ENCODE measurements around the gene XKR7.

XKR7 gene

GRCh38 chr20:31945319-31945718, 22.6 kb upstream of the XKR7 start:
- DNase-seq, result no peak

GRCh38 chr20:31945785-31946184, 22.2 kb upstream of the XKR7 start:
- DNase-seq, result no peak

- DNase-seq, result no peak
These were observed 19.9 kb upstream of the XKR7 start for GRCh38 chr20:31948008-31948407.

- no peak for DNase-seq
These were observed 17.9 kb upstream of the XKR7 start for GRCh38 chr20:31949877-31950646.

- DNase-seq, result no peak
These were observed 16.8 kb upstream of the XKR7 start for GRCh38 chr20:31951203-31951529.

- DNase-seq, result peak; percentile 98
These were observed 16.2 kb upstream of the XKR7 start, which contains the start of gene PDRG1 for GRCh38 chr20:31951530-31952453. Gene PDRG1, minus strand, starts transcription at chr20:31952046. Its CDS starts 85 bp downstream, at chr20:31951961.

- no peak for DNase-seq
These were observed 14.3 kb upstream of the XKR7 start for GRCh38 chr20:31953556-31954148.

- no peak for DNase-seq
These were observed 13.5 kb upstream of the XKR7 start for GRCh38 chr20:31954500-31954899.

GRCh38 chr20:31956556-31957526, 11.1 kb upstream of the XKR7 start:
- DNase-seq, result no peak

- DNase-seq, result no peak
These were observed 5.2 kb upstream of the XKR7 start for GRCh38 chr20:31962761-31963160.

GRCh38 chr20:31963889-31964288, 4.1 kb upstream of the XKR7 start:
- no peak for DNase-seq

- DNase-seq, result no peak
These were observed 828 bp upstream of the XKR7 start for GRCh38 chr20:31966991-31967655.

GRCh38 chr20:31968291-31969126, 558 bp downstream of the XKR7 start:
- DNase-seq, result peak; percentile 78

- DNase-seq, result no peak
These were observed 2.0 kb downstream of the XKR7 start for GRCh38 chr20:31969991-31970390.

GRCh38 chr20:31972471-31973021, 4.6 kb downstream of the XKR7 start:
- DNase-seq, result no peak

- no peak for DNase-seq
These were observed 6.3 kb downstream of the XKR7 start for GRCh38 chr20:31974296-31974695.

GRCh38 chr20:31974951-31975487, 7.1 kb downstream of the XKR7 start:
- no peak for DNase-seq

GRCh38 chr20:31975874-31976273, 7.9 kb downstream of the XKR7 start:
- DNase-seq, result no peak

- DNase-seq, result no peak
These were observed 9.1 kb downstream of the XKR7 start for GRCh38 chr20:31977080-31977479.

- DNase-seq, result no peak
These were observed 11.9 kb downstream of the XKR7 start for GRCh38 chr20:31979713-31980426.

Measured in stimulated activated CD4-positive, alpha-beta T cell treated with anti-CD3 and anti-CD28 coated beads, Interleukin-12 subunit alpha, Interleukin-12 subunit beta, amount 100 ng/mL, for 4 hours (primary cell).